Activated T-helper 1 cell treated with anti-CD3 and anti-CD28 coated beads, Interleukin-12 subunit alpha, Interleukin-12 subunit beta, Interleukin-2, Interleukin-4 antibody, amounts not matched to agents 30 ng/mL and 10 ng/mL and 1 ng/mL, durations not matched to agents 14 hours and 24 hours and 36 hours (primary cell): ENCODE data around the gene NPAS3. TPM values are rescaled to one million over a fixed set of nuclear protein-coding genes. Genes with fewer than 3 reads are reported as not detected.

Experiments used
- DNase-seq: peaks from one replicate; pipeline ENCODE4 v3.0.0; 2021; ENCODE audit warnings: low spot score
- H3K27ac Mint-ChIP-seq: one replicate; pipeline ENCODE4 v1.8.0; 2021; ENCODE audit warnings: mild to moderate bottlenecking, mixed read lengths
- H3K27me3 Mint-ChIP-seq: one replicate; pipeline ENCODE4 v1.8.0; 2022; ENCODE audit warnings: mild to moderate bottlenecking, moderate library complexity, mixed read lengths; ENCODE audit not compliant: insufficient read depth
- H3K36me3 Mint-ChIP-seq: one replicate; pipeline ENCODE4 v1.8.0; 2021; ENCODE audit warnings: low read depth, mixed read lengths
- H3K4me1 Mint-ChIP-seq: one replicate; pipeline ENCODE4 v1.8.0; 2021; ENCODE audit warnings: low read depth, mixed read lengths
- H3K4me3 Mint-ChIP-seq: one replicate; pipeline ENCODE4 v1.8.0; 2021; ENCODE audit warnings: mild to moderate bottlenecking, moderate library complexity, mixed read lengths
- H3K9me3 Mint-ChIP-seq: one replicate; pipeline ENCODE4 v1.8.0; 2021; ENCODE audit warnings: mixed read lengths
- intact Hi-C: fragments of 100-400 bp; cut with micrococcal nuclease; formaldehyde crosslinking; loops from one replicate; pipeline ENCODE4 v1.15.1; 2024
- total RNA-seq: library from RNA; stranded (reverse); gene quantifications from 2 replicates; pipeline ENCODE4 v1.2.3, GENCODE V29; 2022

The NPAS3 gene
- total RNA-seq, 1 donor from 2014 or later, result not detected

GRCh38 chr14:33040372-33041140 lies 101.9 kb downstream of the NPAS3 start:
- no peak for DNase-seq
- Mint-ChIP-seq H3K27ac (no peak overlapping the region), H3K36me3 (no peaks in the 10 kb centered on the region), H3K9me3 (peaks cover 22% of the 10 kb centered on the region), H3K27me3 (no peaks in the 10 kb centered on the region), H3K4me3 (no peak overlapping the region), H3K4me1 (no peaks in the 10 kb centered on the region)
- intact Hi-C loops, result no loop called here

GRCh38 chr14:33042591-33042990 lies 103.9 kb downstream of the NPAS3 start:
- no peaks in the 10 kb centered on the region for H3K27me3 Mint-ChIP-seq
- no peak for DNase-seq
- H3K4me1 Mint-ChIP-seq, result no peaks in the 10 kb centered on the region
- H3K36me3 Mint-ChIP-seq, result no peaks in the 10 kb centered on the region
- intact Hi-C loops, result no loop called here
- peaks cover 29% of the 10 kb centered on the region for H3K9me3 Mint-ChIP-seq
- H3K4me3 Mint-ChIP-seq, result no peak overlapping the region
- no peak overlapping the region for H3K27ac Mint-ChIP-seq

DNA sequence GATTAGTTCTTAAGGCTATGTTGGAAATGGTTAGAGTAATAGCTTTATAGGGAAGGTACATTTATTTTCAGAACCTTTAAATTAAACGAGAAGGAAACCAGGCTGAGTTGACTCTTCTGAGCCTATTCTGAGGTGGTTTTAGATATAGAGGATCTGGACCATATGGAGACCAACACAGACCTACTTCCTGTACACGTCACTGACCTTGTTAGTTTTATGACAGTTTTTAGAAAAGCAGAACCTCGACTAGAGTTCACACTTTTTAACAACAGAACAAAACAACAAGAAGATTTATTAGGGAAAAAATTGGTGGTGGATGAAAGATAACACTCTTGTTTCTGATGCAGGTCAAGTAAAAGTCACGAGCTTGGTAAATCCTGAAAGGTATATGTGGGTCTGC lies 107.1 kb downstream of the NPAS3 start:
- H3K36me3 Mint-ChIP-seq, result no peaks in the 10 kb centered on the region
- H3K4me1 Mint-ChIP-seq, result no peaks in the 10 kb centered on the region
- intact Hi-C loops, result no loop called here
- H3K27ac Mint-ChIP-seq, result no peak overlapping the region
- no peak for DNase-seq
- H3K9me3 Mint-ChIP-seq, result peaks cover 29% of the 10 kb centered on the region
- no peak overlapping the region for H3K4me3 Mint-ChIP-seq
- no peaks in the 10 kb centered on the region for H3K27me3 Mint-ChIP-seq

DNA sequence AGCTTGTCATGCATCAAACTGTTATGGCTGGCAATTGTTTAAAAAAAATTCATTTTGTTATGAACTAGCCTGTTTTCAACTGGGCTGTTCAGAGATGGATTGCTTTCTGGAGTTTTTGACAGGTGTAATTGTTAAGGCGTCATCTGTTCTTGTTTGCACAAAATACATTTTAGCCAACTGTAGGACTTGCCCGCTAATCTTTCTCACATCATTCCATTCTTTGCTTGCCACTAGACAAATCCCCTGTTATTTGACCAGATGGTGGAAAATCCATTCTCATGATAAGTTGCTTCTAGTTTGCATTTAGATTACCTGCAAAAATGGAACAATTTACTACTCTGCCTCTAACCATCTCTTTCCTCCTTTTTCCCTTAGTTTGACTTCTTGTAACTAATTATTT lies 114.3 kb downstream of the NPAS3 start:
- intact Hi-C loops, result no loop called here
- Mint-ChIP-seq H3K9me3 (peaks cover 3% of the 10 kb centered on the region), H3K36me3 (no peaks in the 10 kb centered on the region), H3K4me1 (no peaks in the 10 kb centered on the region), H3K27ac (no peak overlapping the region), H3K27me3 (no peaks in the 10 kb centered on the region), H3K4me3 (no peak overlapping the region)
- DNase-seq, result no peak

DNA sequence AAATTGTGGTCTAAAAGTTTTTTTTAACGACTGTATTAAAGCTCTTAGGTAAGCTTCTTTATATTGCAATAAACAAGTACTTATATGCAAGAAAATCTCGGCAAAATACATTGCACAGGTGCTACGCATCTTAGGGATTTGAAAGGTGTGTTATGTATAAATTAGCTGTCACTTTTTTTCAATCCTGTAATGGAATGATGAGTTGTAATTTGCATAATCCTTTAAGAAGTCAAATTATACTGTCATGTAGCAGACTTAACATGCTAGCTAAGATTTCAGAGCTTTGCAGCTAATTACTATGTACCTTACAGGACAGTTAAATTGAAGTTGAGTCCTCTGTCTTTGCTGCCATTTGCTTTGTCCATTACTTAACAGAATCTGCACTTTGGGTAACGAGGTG lies 117.5 kb downstream of the NPAS3 start:
- intact Hi-C loops, result no loop called here
- no peak for DNase-seq
- no peak overlapping the region for H3K4me3 Mint-ChIP-seq
- H3K27me3 Mint-ChIP-seq, result no peaks in the 10 kb centered on the region
- H3K27ac Mint-ChIP-seq, result no peak overlapping the region
- H3K9me3 Mint-ChIP-seq, result peaks cover 3% of the 10 kb centered on the region
- no peaks in the 10 kb centered on the region for H3K4me1 Mint-ChIP-seq
- no peaks in the 10 kb centered on the region for H3K36me3 Mint-ChIP-seq

- no peak overlapping the region for H3K27ac Mint-ChIP-seq
- H3K27me3 Mint-ChIP-seq, result no peaks in the 10 kb centered on the region
- no peak for DNase-seq
- intact Hi-C loops, result no loop called here
- H3K4me1 Mint-ChIP-seq, result no peaks in the 10 kb centered on the region
- no peak overlapping the region for H3K4me3 Mint-ChIP-seq
- no peaks in the 10 kb centered on the region for H3K36me3 Mint-ChIP-seq
- peaks cover 6% of the 10 kb centered on the region for H3K9me3 Mint-ChIP-seq
Measured at GRCh38 chr14:33057585-33057984, 118.9 kb downstream of the NPAS3 start.

- no peak overlapping the region for H3K27ac Mint-ChIP-seq
- no peaks in the 10 kb centered on the region for H3K4me1 Mint-ChIP-seq
- no peaks in the 10 kb centered on the region for H3K36me3 Mint-ChIP-seq
- H3K4me3 Mint-ChIP-seq, result no peak overlapping the region
- H3K27me3 Mint-ChIP-seq, result no peaks in the 10 kb centered on the region
- DNase-seq, result no peak
- intact Hi-C loops, result no loop called here
- H3K9me3 Mint-ChIP-seq, result peaks cover 3% of the 10 kb centered on the region
Measured at GRCh38 chr14:33061667-33062325, 123.1 kb downstream of the NPAS3 start.

DNA sequence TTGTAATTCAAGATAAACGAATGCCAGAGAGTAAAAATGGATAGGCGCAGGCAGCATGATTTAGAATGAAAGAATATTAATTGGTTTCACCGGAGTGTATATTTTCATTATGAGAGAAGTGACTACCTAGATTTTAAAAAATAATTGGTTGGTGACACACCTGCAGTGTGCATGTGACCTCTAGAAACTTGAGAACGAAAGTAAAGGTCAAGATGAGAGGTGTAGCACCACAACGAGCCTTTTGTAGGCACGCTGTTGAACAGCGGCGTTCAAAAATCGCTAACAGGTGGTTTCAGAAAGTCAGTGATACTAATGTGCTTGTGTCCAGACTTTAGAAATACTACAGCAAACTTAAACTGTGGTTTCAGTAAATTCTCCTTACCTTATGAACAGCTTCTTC lies 123.8 kb downstream of the NPAS3 start:
- no peak for DNase-seq
- intact Hi-C loops, result no loop called here
- Mint-ChIP-seq H3K9me3 (peaks cover 3% of the 10 kb centered on the region), H3K4me1 (no peaks in the 10 kb centered on the region), H3K4me3 (no peak overlapping the region), H3K36me3 (no peaks in the 10 kb centered on the region), H3K27ac (no peak overlapping the region), H3K27me3 (no peaks in the 10 kb centered on the region)

GRCh38 chr14:33062881-33063280 lies 124.2 kb downstream of the NPAS3 start:
- Mint-ChIP-seq H3K4me3 (no peak overlapping the region), H3K27me3 (no peaks in the 10 kb centered on the region), H3K4me1 (no peaks in the 10 kb centered on the region), H3K36me3 (no peaks in the 10 kb centered on the region), H3K9me3 (peaks cover 3% of the 10 kb centered on the region), H3K27ac (no peak overlapping the region)
- DNase-seq, result no peak
- intact Hi-C loops, result no loop called here

DNA sequence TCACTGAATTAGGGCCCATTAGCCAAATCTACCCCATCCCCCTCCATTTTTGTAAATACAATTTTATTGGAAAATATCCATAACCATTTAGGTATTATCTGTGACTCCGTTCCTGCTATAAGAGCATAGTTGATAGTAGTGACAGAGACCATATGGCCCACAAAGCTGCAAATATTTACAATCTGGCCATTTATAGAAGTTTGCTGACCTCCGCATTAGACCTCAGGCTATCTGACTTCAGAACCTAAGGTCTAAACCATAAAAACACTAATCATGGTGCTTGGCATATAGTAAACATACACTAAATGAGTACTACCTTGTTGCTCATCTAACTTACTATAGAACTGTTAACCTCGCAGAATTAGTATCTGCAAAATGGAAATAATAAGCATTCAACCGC lies 124.8 kb downstream of the NPAS3 start:
- Mint-ChIP-seq H3K27ac (no peak overlapping the region), H3K9me3 (peaks cover 3% of the 10 kb centered on the region), H3K27me3 (no peaks in the 10 kb centered on the region), H3K4me1 (no peaks in the 10 kb centered on the region), H3K4me3 (no peak overlapping the region), H3K36me3 (no peaks in the 10 kb centered on the region)
- intact Hi-C loops, result no loop called here
- no peak for DNase-seq

GRCh38 chr14:33065634-33066033 lies 127.0 kb downstream of the NPAS3 start:
- intact Hi-C loops, result no loop called here
- Mint-ChIP-seq H3K27me3 (no peaks in the 10 kb centered on the region), H3K36me3 (no peaks in the 10 kb centered on the region), H3K9me3 (peaks cover 3% of the 10 kb centered on the region), H3K4me3 (no peak overlapping the region), H3K4me1 (no peaks in the 10 kb centered on the region), H3K27ac (no peak overlapping the region)
- no peak for DNase-seq

DNA sequence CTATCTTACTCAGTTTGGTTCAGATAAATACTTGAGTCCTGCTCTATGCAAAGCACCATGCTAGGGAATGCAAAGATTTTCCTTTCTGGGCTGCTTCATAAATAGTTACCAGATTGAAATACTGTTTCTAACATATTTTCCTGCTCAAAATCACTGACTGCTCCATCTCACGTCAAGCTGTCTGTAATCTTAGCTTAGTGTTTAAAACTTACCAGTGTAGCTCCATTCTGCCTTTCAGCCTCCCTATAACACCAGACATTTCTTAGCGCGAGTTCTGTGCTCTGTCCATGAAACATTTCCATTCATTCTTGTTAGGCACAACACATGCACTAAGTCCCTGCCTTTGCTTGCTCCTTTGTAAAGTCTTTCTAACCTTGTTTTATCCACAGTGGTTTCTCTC lies 129.4 kb downstream of the NPAS3 start:
- H3K36me3 Mint-ChIP-seq, result no peaks in the 10 kb centered on the region
- H3K4me1 Mint-ChIP-seq, result no peaks in the 10 kb centered on the region
- H3K4me3 Mint-ChIP-seq, result no peak overlapping the region
- H3K27ac Mint-ChIP-seq, result no peak overlapping the region
- intact Hi-C loops, result no loop called here
- no peaks in the 10 kb centered on the region for H3K9me3 Mint-ChIP-seq
- H3K27me3 Mint-ChIP-seq, result no peaks in the 10 kb centered on the region
- no peak for DNase-seq

- no peak overlapping the region for H3K4me3 Mint-ChIP-seq
- H3K36me3 Mint-ChIP-seq, result no peaks in the 10 kb centered on the region
- no peak for DNase-seq
- no peaks in the 10 kb centered on the region for H3K4me1 Mint-ChIP-seq
- H3K9me3 Mint-ChIP-seq, result no peaks in the 10 kb centered on the region
- intact Hi-C loops, result no loop called here
- no peaks in the 10 kb centered on the region for H3K27me3 Mint-ChIP-seq
- H3K27ac Mint-ChIP-seq, result no peak overlapping the region
Measured at GRCh38 chr14:33068626-33069025, 129.9 kb downstream of the NPAS3 start.
